Vagina (tissue), 2 donors: ENCODE data around the gene ARHGEF38. TPM values are rescaled to one million over a fixed set of nuclear protein-coding genes. Genes with fewer than 3 reads are reported as not detected.
"Not testable (repeated sequence)": the region's sequence is repeated elsewhere in the genome, so short reads cannot be mapped to it uniquely, and the experiment has no call there.

ENCODE experiments used
- DNase-seq, 2 donors: peaks; one replicate each; pipeline ENCODE4 v3.0.0-alpha.2; 2017; ENCODE audit errors: extremely low spot score in 2 of 2
- H3K27ac ChIP-seq: fragments of 200-600 bp; sonication (generic); one replicate; pipeline ENCODE4 v1.5.1; 2019
- H3K27me3 ChIP-seq: fragments of 200-600 bp; sonication (generic); one replicate; pipeline ENCODE4 v1.5.1; 2019
- H3K36me3 ChIP-seq, 2 donors: fragments of 200-600 bp; sonication (generic); one replicate each; pipeline ENCODE4 v1.5.1; 2017 to 2019
- H3K4me1 ChIP-seq: fragments of 200-600 bp; sonication (generic); one replicate; pipeline ENCODE4 v1.5.1; 2019
- H3K4me3 ChIP-seq, 2 donors: fragments of 200-600 bp; sonication (generic); 1 replicate in 1 of 2; 2 replicates in 1 of 2; pipeline ENCODE4 v1.5.1; 2016 to 2019
- H3K9me3 ChIP-seq: fragments of 200-600 bp; sonication (generic); one replicate; pipeline ENCODE4 v1.5.1; 2019
- CTCF ChIP-seq, 3 experiments: fragments of 450-650 bp in 2 of 3; fragments of 200-600 bp in 1 of 3; sonication (generic) in 1 of 3; IDR thresholded peaks; one replicate each; pipeline ENCODE4 v1.5.1; 2017 to 2019; ENCODE audit warnings: antibody characterized with exemption in 3 of 3, mild to moderate bottlenecking in 2 of 3, moderate library complexity in 2 of 3
- POLR2A ChIP-seq, 2 donors: fragments of 450-650 bp; IDR thresholded peaks; one replicate each; pipeline ENCODE4 v1.6.1; 2017; ENCODE audit warnings: antibody characterized with exemption in 2 of 2, mild to moderate bottlenecking in 2 of 2, moderate library complexity in 2 of 2
- POLR2AphosphoS5 ChIP-seq, 2 donors: sonication (generic); formaldehyde crosslinking; IDR thresholded peaks; one replicate each; pipeline ENCODE4 v1.9.0; 2017; ENCODE audit warnings: antibody characterized with exemption in 2 of 2, mild to moderate bottlenecking in 2 of 2, low read depth in 1 of 2; ENCODE audit not compliant: insufficient read depth in 1 of 2
- intact Hi-C: fragments of 100-400 bp; cut with DNase I; formaldehyde crosslinking; loops from one replicate; pipeline ENCODE4 v1.15.1; 2023
- small RNA-seq: library from RNA; depleted of rRNA; stranded (forward); fragments of <200 nt; gene quantifications from one replicate; pipeline ENCODE3, GENCODE V24; 2016
- total RNA-seq: library from RNA; depleted of rRNA; stranded (reverse); fragments of >200 nt; gene quantifications from one replicate; pipeline ENCODE4 v1.2.3, GENCODE V29; 2016

The ARHGEF38 gene
- total RNA-seq, 1 donor from 2014 or later = not detected

- DNase-seq = no peak
- Histone ChIP-seq H3K4me3 (no peak overlapping the region), H3K27me3 (no peaks in the 10 kb centered on the region), H3K36me3 (peaks cover 0 to 12% of the 10 kb centered on the region in 2 donors), H3K27ac (no peak overlapping the region), H3K9me3 (no peaks in the 10 kb centered on the region), H3K4me1 (no peaks in the 10 kb centered on the region)
- no peak for TF ChIP-seq POLR2AphosphoS5 (IDR thresholded peaks at IDR 0.05; ENCODE audit: insufficient read depth in 1 of 2, low read depth in 1 of 2)
- TF ChIP-seq POLR2A (IDR thresholded peaks at IDR 0.05) = no peak
- TF ChIP-seq CTCF (IDR thresholded peaks at IDR 0.05) = no peak
- intact Hi-C loops = no loop called here
Measured at GRCh38 chr4:105725623-105726022, 173.2 kb downstream of the ARHGEF38 start.

DNA sequence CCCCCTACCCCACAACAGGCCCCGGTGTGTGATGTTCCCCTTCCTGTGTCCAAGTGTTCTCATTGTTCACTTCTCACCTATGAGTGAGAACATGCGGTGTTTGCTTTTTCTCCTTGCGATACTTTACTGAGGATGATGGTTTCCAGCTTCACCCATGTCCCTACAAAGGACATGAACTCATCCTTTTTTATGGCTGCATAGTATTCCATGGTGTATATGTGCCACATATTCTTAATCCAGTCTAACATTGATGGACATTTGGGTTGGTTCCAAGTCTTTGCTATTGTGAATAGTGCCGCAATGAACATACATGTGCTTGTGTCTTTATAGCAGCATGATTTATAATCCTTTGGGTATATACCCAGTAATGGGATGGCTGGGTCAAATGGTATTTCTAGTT lies 177.5 kb downstream of the ARHGEF38 start:
- H3K4me1 ChIP-seq, H3K27me3 ChIP-seq, intact Hi-C loops, H3K4me3 ChIP-seq, H3K9me3 ChIP-seq, DNase-seq, H3K27ac ChIP-seq: not testable (repeated sequence)
- peaks cover 0 to 12% of the 10 kb centered on the region in 2 donors for H3K36me3 ChIP-seq

Small RNA genes lying within 50 kb of the gene (small RNA-seq; reads per million reads assigned to genes)
- not detected for gene ATP5F1EP1

Other genes starting within 250 kb of the ARHGEF38 start
- 118 TPM for gene PPA2, start 78.6 kb upstream of the ARHGEF38 start, total RNA-seq
- gene INTS12, start 156.1 kb downstream of the ARHGEF38 start, total RNA-seq = 18.2 TPM
- 9.1 TPM for gene GSTCD, start 156.2 kb downstream of the ARHGEF38 start, total RNA-seq